GM06990 (cell line): ENCODE measurements around the gene ATP6V1C2.

Experiments used
- DNase-seq: peaks from one replicate; pipeline ENCODE4 v3.0.0-alpha.2; 2011; ENCODE audit not compliant: insufficient read length; ENCODE audit errors: extremely low read depth
- H3K27me3 ChIP-seq: replicated peaks from 2 replicates; pipeline ENCODE4 v1.6.0; 2011; ENCODE audit warnings: low read length; ENCODE audit not compliant: control insufficient read depth, insufficient read depth
- H3K36me3 ChIP-seq: 2 replicates; pipeline ENCODE4 v1.5.1; 2011; ENCODE audit warnings: low read length; ENCODE audit not compliant: control insufficient read depth, insufficient read depth
- H3K4me3 ChIP-seq: replicated peaks from 2 replicates; pipeline ENCODE4 v1.5.1; 2011; ENCODE audit warnings: low read depth, mild to moderate bottlenecking, control low read depth, low read length
- TF ChIP-seq, protein P1 (sequence below): IDR thresholded peaks from 2 replicates; pipeline ENCODE4 v1.5.1; 2011; ENCODE audit warnings: low read length, control low read depth, mild to moderate bottlenecking, inconsistent platforms; ENCODE audit not compliant: insufficient read depth, poor library complexity, severe bottlenecking

The ATP6V1C2 gene

DNA sequence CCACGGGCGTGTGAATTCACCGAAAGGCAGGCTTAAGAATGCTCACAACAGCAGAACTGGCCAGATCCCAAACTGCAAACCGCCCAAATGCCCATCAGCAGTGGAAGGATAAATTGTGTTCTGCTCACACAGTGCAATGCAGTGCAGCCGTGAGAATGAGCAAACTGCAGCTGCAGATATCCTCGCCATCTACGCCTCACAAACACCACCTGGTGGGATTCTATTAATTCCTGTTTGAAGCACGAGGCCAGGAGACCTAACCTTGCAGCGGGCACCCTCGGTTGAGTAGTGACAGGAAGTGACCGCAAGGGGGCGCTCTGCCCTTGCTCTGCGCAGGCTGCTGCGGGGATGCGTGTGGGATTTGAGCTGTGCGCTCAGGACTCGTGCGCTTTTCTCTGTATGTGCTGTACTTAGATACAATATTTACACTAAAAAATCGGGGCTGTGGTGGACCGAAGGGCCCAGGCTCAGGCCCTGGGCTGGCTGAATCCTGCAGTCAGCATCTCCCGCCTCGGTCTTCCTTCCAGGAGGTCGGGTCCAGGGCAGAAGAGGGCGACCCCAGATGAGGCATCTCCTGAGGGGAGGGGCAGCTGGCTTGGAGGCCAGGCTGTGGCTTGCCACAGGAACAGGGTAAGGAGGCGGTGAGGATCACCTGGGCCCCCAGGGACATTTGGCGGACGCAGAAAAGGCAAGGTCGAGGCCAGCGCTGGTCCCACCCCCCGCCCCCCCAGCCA is 110.9 kb downstream of the ATP6V1C2 start:
- H3K4me3 ChIP-seq: no peak overlapping the region
- DNase-seq: peak; percentile 64
- H3K27me3 ChIP-seq: peaks cover 2% of the 10 kb centered on the region
- H3K36me3 ChIP-seq: no peaks in the 10 kb centered on the region
- TF ChIP-seq, protein P1, sequence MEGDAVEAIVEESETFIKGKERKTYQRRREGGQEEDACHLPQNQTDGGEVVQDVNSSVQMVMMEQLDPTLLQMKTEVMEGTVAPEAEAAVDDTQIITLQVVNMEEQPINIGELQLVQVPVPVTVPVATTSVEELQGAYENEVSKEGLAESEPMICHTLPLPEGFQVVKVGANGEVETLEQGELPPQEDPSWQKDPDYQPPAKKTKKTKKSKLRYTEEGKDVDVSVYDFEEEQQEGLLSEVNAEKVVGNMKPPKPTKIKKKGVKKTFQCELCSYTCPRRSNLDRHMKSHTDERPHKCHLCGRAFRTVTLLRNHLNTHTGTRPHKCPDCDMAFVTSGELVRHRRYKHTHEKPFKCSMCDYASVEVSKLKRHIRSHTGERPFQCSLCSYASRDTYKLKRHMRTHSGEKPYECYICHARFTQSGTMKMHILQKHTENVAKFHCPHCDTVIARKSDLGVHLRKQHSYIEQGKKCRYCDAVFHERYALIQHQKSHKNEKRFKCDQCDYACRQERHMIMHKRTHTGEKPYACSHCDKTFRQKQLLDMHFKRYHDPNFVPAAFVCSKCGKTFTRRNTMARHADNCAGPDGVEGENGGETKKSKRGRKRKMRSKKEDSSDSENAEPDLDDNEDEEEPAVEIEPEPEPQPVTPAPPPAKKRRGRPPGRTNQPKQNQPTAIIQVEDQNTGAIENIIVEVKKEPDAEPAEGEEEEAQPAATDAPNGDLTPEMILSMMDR: peak; percentile 95

DNA sequence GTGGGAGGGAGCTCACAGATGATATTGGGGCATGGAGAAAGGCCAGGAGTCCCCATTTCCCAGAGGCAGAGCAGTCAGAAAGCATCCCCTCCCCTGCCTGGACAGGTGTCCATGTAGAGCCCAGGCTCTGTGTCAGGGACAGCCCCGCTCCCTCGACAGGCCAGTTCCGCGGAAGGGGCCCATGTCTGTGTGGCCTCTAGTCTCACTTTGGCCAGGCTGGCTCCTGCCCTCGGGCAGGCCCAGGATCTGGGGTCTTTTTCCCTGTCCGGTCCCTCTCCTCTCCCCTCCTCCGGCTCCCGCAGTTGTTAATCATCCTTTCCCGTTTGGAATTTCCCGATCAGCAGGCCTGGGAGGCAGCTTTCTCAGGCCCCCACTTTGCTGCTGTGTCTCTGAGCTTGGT is 111.6 kb downstream of the ATP6V1C2 start:
- Histone ChIP-seq H3K4me3 (no peak overlapping the region), H3K27me3 (peaks cover 2% of the 10 kb centered on the region), H3K36me3 (no peaks in the 10 kb centered on the region)
- DNase-seq: no peak
- TF ChIP-seq, protein P1: no peak

DNA sequence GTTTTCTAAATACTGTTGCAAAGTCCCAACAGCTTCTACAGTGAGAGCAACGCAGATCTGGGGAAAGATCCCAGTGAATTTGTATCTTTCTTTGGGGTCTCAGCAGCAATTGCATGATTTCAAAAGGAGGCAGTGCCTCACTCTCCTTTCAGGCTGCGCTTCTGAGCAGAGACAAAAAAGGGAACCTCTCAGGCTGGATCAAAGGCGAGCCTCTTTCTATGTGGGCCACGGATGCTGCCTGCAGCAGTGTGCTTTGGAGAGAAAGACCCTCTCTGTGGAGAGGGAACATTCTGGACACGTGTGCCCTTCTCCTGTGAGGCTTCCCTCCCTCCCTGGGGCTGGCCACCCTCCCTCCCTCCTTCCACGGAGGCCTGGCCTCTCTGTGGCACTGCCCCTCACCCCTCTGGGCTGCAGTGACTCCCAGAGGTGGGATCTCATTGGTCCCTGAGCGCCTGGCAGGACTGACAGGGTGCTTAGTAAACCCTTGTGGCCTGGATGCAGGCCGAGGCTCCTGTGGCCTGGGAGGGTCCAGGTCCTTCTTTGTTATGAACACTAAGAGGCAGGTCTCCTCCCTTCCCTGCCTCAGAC is 112.7 kb downstream of the ATP6V1C2 start:
- no peak overlapping the region for H3K4me3 ChIP-seq
- H3K27me3 ChIP-seq: peaks cover 2% of the 10 kb centered on the region
- no peaks in the 10 kb centered on the region for H3K36me3 ChIP-seq
- no peak for DNase-seq
- TF ChIP-seq, protein P1: no peak
